ENCODE data around the gene CCDC102A. TPM values are rescaled to one million over a fixed set of nuclear protein-coding genes. Genes with fewer than 3 reads are reported as not detected.

Gene CCDC102A
- total RNA-seq, 4 donors from 2014 or later = 8.7 to 23.6 (median 22.0) TPM

- no peak overlapping the region for H3K4me3 ChIP-seq
- H3K36me3 ChIP-seq = no peaks in the 10 kb centered on the region
- H3K27me3 ChIP-seq = no peaks in the 10 kb centered on the region
- peaks cover 0 to 23% of the 10 kb centered on the region in 2 donors for H3K4me1 ChIP-seq
- TF ChIP-seq CTCF (IDR thresholded peaks at IDR 0.05) = no peak
- TF ChIP-seq POLR2A (IDR thresholded peaks at IDR 0.05) = no peak
- no peaks in the 10 kb centered on the region for H3K9me3 ChIP-seq
- no peak overlapping the region for H3K27ac ChIP-seq
- intact Hi-C loops (cut with DNase I; ENCODE audit: low total_unique reads) = no loop called here
- DNase-seq = no peak
Measured at GRCh38 chr16:57482845-57483545, 53.4 kb downstream of the CCDC102A start.

GRCh38 chr16:57481421-57481820 is 55.0 kb downstream of the CCDC102A start:
- Histone ChIP-seq H3K4me3 (no peak overlapping the region), H3K27me3 (no peaks in the 10 kb centered on the region), H3K9me3 (no peaks in the 10 kb centered on the region), H3K36me3 (no peaks in the 10 kb centered on the region), H3K27ac (peak overlapping the region in 1 of 2 donors; percentile 66), H3K4me1 (peaks cover 0 to 18% of the 10 kb centered on the region in 2 donors)
- intact Hi-C loops (cut with DNase I; ENCODE audit: low total_unique reads) = no loop called here
- DNase-seq = no peak
- TF ChIP-seq POLR2A (IDR thresholded peaks at IDR 0.05) = no peak
- TF ChIP-seq CTCF (IDR thresholded peaks at IDR 0.05) = no peak

- H3K4me1 ChIP-seq = peaks cover 0 to 18% of the 10 kb centered on the region in 2 donors
- TF ChIP-seq CTCF (IDR thresholded peaks at IDR 0.05) (no peak), POLR2A (IDR thresholded peaks at IDR 0.05) (no peak)
Measured at GRCh38 chr16:57480754-57481230, 55.6 kb downstream of the CCDC102A start.

GRCh38 chr16:57479976-57480753 is 56.2 kb downstream of the CCDC102A start:
- TF ChIP-seq POLR2A (IDR thresholded peaks at IDR 0.05) (peak in 1 of 2 donors; percentile 3), CTCF (IDR thresholded peaks at IDR 0.05) (no peak)
- DNase-seq = peak; percentile 56 to 68
- intact Hi-C loops (cut with DNase I; ENCODE audit: low total_unique reads) = no loop called here
- Histone ChIP-seq H3K9me3 (no peaks in the 10 kb centered on the region), H3K36me3 (no peaks in the 10 kb centered on the region), H3K4me1 (peaks cover 0 to 13% of the 10 kb centered on the region in 2 donors), H3K4me3 (peak overlapping the region; percentile 19 to 29), H3K27ac (peak overlapping the region; percentile 33 to 66), H3K27me3 (no peaks in the 10 kb centered on the region)

More at GRCh38 chr16:57480754-57481230, 55.6 kb downstream of the CCDC102A start:
- no peak overlapping the region for H3K4me3 ChIP-seq
- intact Hi-C loops (cut with DNase I; ENCODE audit: low total_unique reads) = no loop called here
- DNase-seq = no peak
- H3K36me3 ChIP-seq = no peaks in the 10 kb centered on the region
- peak overlapping the region; percentile 33 to 66 for H3K27ac ChIP-seq
- no peaks in the 10 kb centered on the region for H3K27me3 ChIP-seq
- H3K9me3 ChIP-seq = no peaks in the 10 kb centered on the region

All from uterus (tissue), 4 donors.